ENCODE data around the gene CIP2A. TPM values are rescaled to one million over a fixed set of nuclear protein-coding genes. Genes with fewer than 3 reads are reported as not detected.

The CIP2A gene
- total RNA-seq, 1 experiment from 2014 or later: 64.6 TPM

- DNase-seq (ENCODE audit: low read depth): no peak
These were observed 78.2 kb downstream of the CIP2A start for GRCh38 chr3:108511055-108511454.

DNA sequence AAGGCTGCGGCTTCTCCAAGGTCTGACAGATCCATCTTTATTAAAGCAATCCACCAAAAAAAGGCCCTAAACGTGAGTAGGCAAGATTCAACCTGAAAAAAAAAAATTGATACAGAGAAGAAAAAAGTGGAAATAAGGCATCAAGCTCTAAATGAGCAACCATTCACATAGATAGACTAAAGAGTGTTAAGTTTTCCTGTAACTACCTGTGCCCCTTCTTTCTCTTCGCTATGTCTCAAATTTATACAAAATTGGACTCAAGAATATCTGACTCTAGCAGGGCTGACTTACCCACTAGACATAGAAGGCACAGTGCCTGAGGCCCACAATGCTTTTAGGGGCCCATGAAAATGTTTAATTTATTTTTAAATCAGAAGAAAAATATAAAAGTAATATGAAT lies 78.7 kb downstream of the CIP2A start, which contains the start of gene MYH15:
TSS of gene MYH15 (minus strand) at position 101 of the 400 bp plus-strand sequence. CDS start at position 35, 66 bp downstream.
- no peak for DNase-seq (ENCODE audit: low read depth)

GRCh38 chr3:108509871-108510270 lies 79.4 kb downstream of the CIP2A start:
- no peak for DNase-seq (ENCODE audit: low read depth)

- DNase-seq (ENCODE audit: low read depth): no peak
These were observed 80.0 kb downstream of the CIP2A start for GRCh38 chr3:108509263-108509662.

DNA sequence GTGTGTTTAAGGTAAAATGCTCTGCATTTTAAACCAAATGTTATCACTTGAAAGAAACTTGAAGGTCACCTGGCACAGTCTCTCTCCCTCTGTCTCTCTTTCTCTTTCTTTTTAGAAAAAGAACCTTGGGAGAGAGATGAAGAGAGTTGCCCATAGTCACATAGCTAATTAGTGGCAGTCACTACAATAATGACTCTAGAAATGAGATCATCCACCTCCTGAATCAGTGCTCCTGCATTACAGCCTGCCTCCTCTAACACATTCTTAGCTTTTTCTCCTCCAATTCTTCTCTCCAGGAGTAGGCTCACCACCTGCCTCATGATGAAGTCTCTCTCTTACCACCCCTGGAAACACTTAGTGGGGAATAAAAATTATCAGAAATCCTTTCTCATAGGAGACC lies 81.3 kb downstream of the CIP2A start:
- DNase-seq (ENCODE audit: low read depth): no peak

GRCh38 chr3:108505811-108506210 lies 83.4 kb downstream of the CIP2A start:
- no peak for DNase-seq (ENCODE audit: low read depth)

DNA sequence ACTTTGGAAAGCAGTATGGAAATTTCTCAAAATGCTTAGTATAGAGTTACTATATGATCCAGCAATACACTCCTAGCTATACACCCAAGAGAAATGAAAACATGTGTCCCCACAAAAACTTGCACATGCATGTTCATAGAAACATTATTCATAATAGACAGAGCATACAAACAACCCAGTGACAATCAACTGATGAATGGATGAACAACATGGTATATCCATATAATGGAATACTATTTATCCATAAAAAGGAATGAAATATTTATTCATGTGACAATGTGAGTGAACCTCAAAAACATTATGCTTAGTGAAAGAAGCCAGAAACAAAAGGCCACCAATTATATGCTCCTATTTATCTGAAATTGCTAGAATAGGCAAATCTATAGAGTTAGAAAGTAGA lies 85.5 kb downstream of the CIP2A start:
- DNase-seq (ENCODE audit: low read depth): no peak

- DNase-seq (ENCODE audit: low read depth): no peak
These were observed 87.7 kb downstream of the CIP2A start for GRCh38 chr3:108501535-108501934.

DNA sequence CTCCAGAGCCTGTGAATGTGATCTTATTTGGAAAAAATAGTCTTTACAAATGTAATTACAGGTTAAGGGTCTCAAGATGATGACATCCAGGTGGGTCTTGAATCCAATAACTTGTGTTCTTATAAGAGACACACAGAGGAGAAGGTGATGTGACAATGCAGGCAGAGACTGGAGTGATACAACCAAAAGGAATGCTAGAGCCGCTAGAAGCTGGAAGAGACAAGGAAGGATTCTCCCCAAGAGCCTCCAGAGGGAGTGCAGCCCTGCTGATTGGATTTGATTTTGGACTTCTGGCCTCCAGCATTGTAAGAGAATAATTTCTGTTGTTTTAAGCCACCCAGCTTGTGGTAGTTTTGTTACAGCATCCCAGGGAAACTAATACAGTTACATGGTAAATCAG lies 88.5 kb downstream of the CIP2A start:
- peak; percentile 24 for DNase-seq (ENCODE audit: low read depth)

Other genes with a start within 250 kb of the CIP2A start
- 5.2 and 5.6 TPM in 2 replicates for gene MYH15, start 78.8 kb downstream of the CIP2A start, total RNA-seq (2014; rRNA removed)
- 20.0 and 24.7 TPM in 2 replicates for gene DZIP3, start 284 bp upstream of the CIP2A start, total RNA-seq (2014; rRNA removed)
- gene RETNLB, start 168.0 kb upstream of the CIP2A start, total RNA-seq (2014; rRNA removed): not detected in 2 replicates
- not detected in 2 replicates for gene TRAT1, start 233.3 kb upstream of the CIP2A start, total RNA-seq (2014; rRNA removed)

All from LHCN-M2 (cell line).